ENCODE measurements around the gene ELP6. TPM values are rescaled to one million over a fixed set of nuclear protein-coding genes. Genes with fewer than 3 reads are reported as not detected.
"Not testable (repeated sequence)": the region's sequence is repeated elsewhere in the genome, so short reads cannot be mapped to it uniquely, and the experiment has no call there.

ELP6 gene
- total RNA-seq, 1 experiment from 2014 or later = 26.9 TPM

DNA sequence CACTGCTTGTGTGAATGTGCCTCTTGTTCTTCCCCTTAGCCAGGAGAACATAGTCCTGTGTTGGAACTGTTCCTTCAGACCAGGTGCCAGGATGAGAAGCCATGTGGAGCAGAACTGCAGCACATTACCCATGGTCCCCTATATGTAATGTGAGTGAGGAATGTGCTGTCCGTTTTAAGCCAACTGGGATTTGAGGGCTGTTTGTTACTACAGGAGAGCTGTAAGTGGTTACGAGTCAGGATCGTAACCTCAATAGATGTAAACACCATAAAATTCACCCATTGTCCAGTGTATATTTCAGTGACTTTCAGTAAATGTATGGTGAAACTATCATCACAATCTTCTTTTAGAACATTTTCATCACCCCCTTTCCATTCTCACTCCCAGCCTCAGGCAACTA, 27.7 kb downstream of the ELP6 start:
- no peaks in the 10 kb centered on the region for H3K4me1 ChIP-seq (ENCODE audit: control insufficient read depth, insufficient read depth, low read length)
- no peak overlapping the region for H3K4me3 ChIP-seq (ENCODE audit: low read depth in 2 of 2, low read length in 2 of 2)
- H3K27ac ChIP-seq (ENCODE audit: low read length) = no peak overlapping the region
- ChIA-PET POLR2A (interaction anchor here (0.6 kb wide), 1 partner anchor 23 kb away, joined by 3 read pairs; no protein-coding TSS in a partner anchor), CTCF (no interaction called here)
- H3K36me3 ChIP-seq (ENCODE audit: control insufficient read depth, insufficient read depth, low read length) = no peaks in the 10 kb centered on the region
- no TSS peak for BruUV-seq (replicated peaks)
- peak; percentile 63; the same call in 1 of the 2 replicates for ATAC-seq
- no peaks in the 10 kb centered on the region for H3K27me3 ChIP-seq (ENCODE audit: control insufficient read depth, insufficient read depth, low read length)
- no peak for DNase-seq (ENCODE audit: low read depth, low spot score)
- in situ Hi-C loops (cut with HindIII; ENCODE audit: low pct_unique_long_range_greater_than_20kb, low sequenced_read_pairs) (no loop called here), intact Hi-C loops (cut with micrococcal nuclease; ENCODE audit: unreplicated experiment) (no loop called here)
- no peak for TF ChIP-seq TCF7L2 (IDR thresholded peaks at IDR 0.05; ENCODE audit: low read depth, low read length)
- TF ChIP-seq SIN3A (IDR thresholded peaks at IDR 0.05; ENCODE audit: borderline replicate concordance, insufficient read depth, low read depth, low read length) = no peak
- TF ChIP-seq, protein P1, sequence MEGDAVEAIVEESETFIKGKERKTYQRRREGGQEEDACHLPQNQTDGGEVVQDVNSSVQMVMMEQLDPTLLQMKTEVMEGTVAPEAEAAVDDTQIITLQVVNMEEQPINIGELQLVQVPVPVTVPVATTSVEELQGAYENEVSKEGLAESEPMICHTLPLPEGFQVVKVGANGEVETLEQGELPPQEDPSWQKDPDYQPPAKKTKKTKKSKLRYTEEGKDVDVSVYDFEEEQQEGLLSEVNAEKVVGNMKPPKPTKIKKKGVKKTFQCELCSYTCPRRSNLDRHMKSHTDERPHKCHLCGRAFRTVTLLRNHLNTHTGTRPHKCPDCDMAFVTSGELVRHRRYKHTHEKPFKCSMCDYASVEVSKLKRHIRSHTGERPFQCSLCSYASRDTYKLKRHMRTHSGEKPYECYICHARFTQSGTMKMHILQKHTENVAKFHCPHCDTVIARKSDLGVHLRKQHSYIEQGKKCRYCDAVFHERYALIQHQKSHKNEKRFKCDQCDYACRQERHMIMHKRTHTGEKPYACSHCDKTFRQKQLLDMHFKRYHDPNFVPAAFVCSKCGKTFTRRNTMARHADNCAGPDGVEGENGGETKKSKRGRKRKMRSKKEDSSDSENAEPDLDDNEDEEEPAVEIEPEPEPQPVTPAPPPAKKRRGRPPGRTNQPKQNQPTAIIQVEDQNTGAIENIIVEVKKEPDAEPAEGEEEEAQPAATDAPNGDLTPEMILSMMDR (IDR thresholded peaks at IDR 0.05) = no peak
- TF ChIP-seq, protein P2, sequence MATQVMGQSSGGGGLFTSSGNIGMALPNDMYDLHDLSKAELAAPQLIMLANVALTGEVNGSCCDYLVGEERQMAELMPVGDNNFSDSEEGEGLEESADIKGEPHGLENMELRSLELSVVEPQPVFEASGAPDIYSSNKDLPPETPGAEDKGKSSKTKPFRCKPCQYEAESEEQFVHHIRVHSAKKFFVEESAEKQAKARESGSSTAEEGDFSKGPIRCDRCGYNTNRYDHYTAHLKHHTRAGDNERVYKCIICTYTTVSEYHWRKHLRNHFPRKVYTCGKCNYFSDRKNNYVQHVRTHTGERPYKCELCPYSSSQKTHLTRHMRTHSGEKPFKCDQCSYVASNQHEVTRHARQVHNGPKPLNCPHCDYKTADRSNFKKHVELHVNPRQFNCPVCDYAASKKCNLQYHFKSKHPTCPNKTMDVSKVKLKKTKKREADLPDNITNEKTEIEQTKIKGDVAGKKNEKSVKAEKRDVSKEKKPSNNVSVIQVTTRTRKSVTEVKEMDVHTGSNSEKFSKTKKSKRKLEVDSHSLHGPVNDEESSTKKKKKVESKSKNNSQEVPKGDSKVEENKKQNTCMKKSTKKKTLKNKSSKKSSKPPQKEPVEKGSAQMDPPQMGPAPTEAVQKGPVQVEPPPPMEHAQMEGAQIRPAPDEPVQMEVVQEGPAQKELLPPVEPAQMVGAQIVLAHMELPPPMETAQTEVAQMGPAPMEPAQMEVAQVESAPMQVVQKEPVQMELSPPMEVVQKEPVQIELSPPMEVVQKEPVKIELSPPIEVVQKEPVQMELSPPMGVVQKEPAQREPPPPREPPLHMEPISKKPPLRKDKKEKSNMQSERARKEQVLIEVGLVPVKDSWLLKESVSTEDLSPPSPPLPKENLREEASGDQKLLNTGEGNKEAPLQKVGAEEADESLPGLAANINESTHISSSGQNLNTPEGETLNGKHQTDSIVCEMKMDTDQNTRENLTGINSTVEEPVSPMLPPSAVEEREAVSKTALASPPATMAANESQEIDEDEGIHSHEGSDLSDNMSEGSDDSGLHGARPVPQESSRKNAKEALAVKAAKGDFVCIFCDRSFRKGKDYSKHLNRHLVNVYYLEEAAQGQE (IDR thresholded peaks at IDR 0.05; ENCODE audit: insufficient read depth in 1 of 2, low read depth in 2 of 2, low read length in 1 of 2) = no peak
- TF ChIP-seq POLR2AphosphoS5 (IDR thresholded peaks at IDR 0.05; ENCODE audit: low read depth, low read length) = no peak
- no peaks in the 10 kb centered on the region for H3K9me3 ChIP-seq (ENCODE audit: control insufficient read depth, insufficient read depth, low read depth, low read length)

DNA sequence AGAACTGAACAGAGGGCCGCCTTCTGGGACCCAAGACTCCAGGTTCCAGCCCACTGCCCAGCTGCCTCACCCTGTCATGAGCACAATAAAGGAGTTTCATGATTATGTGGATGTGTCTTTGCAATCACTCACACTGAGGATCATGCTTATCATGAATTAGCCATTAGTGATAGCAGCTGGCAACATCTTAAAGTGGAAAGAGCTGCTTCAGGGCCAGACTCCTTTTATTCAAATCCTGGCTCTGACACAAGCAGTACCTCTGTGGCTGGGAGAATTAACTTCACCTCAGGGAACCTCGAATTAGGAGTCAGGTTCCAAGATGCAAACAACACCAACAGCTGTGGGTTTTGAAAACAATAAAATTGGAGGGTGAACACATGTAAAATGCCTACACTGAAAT, 31.1 kb downstream of the ELP6 start:
- ATAC-seq (no peak), DNase-seq (ENCODE audit: low read depth, low spot score) (no peak)
- Histone ChIP-seq H3K4me1 (ENCODE audit: control insufficient read depth, insufficient read depth, low read length) (no peaks in the 10 kb centered on the region), H3K36me3 (ENCODE audit: control insufficient read depth, insufficient read depth, low read length) (no peaks in the 10 kb centered on the region), H3K9me3 (ENCODE audit: control insufficient read depth, insufficient read depth, low read depth, low read length) (no peaks in the 10 kb centered on the region), H3K27ac (ENCODE audit: low read length) (no peak overlapping the region), H3K4me3 (ENCODE audit: low read depth in 2 of 2, low read length in 2 of 2) (no peak overlapping the region), H3K27me3 (ENCODE audit: control insufficient read depth, insufficient read depth, low read length) (no peaks in the 10 kb centered on the region)
- TF ChIP-seq, protein P1 (IDR thresholded peaks at IDR 0.05) = no peak
- no peak for TF ChIP-seq SIN3A (IDR thresholded peaks at IDR 0.05; ENCODE audit: borderline replicate concordance, insufficient read depth, low read depth, low read length)
- no peak for TF ChIP-seq TCF7L2 (IDR thresholded peaks at IDR 0.05; ENCODE audit: low read depth, low read length)
- no peak for TF ChIP-seq POLR2AphosphoS5 (IDR thresholded peaks at IDR 0.05; ENCODE audit: low read depth, low read length)
- TF ChIP-seq, protein P2 (IDR thresholded peaks at IDR 0.05; ENCODE audit: insufficient read depth in 1 of 2, low read depth in 2 of 2, low read length in 1 of 2) = no peak
- in situ Hi-C loops (cut with HindIII; ENCODE audit: low pct_unique_long_range_greater_than_20kb, low sequenced_read_pairs) = no loop called here
- intact Hi-C loops (cut with micrococcal nuclease; ENCODE audit: unreplicated experiment) = no loop called here
- ChIA-PET CTCF (no interaction called here), POLR2A (no interaction called here)
- no TSS peak for BruUV-seq (replicated peaks)

DNA sequence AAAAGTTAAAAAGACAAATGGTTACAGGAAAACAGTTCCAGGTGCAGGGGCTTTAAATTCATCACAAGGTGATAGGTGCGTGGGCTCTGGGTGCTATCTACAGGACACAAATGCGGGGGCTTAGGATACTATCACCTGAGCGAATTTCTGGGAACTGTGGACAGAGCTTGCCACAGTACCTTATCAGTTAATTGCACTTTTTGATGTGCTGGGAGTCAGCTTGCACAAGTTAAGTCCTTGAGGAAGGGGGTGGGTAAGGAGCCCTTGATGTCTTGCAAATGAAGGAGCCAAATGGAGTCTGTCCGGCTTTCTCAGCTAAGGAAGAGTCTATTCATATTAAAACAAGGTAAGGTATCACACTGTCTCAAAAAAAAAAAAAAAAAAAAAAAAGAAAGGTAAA, 31.7 kb downstream of the ELP6 start:
- POLR2A ChIA-PET; H3K9me3 ChIP-seq (ENCODE audit: control insufficient read depth, insufficient read depth, low read depth, low read length); ATAC-seq; intact Hi-C loops (cut with micrococcal nuclease; ENCODE audit: unreplicated experiment); H3K27ac ChIP-seq (ENCODE audit: low read length); CTCF ChIA-PET; DNase-seq (ENCODE audit: low read depth, low spot score); H3K4me3 ChIP-seq (ENCODE audit: low read depth in 2 of 2, low read length in 2 of 2); H3K4me1 ChIP-seq (ENCODE audit: control insufficient read depth, insufficient read depth, low read length); in situ Hi-C loops (cut with HindIII; ENCODE audit: low pct_unique_long_range_greater_than_20kb, low sequenced_read_pairs); H3K36me3 ChIP-seq (ENCODE audit: control insufficient read depth, insufficient read depth, low read length); BruUV-seq (replicated peaks); H3K27me3 ChIP-seq (ENCODE audit: control insufficient read depth, insufficient read depth, low read length): not testable (repeated sequence)

DNA sequence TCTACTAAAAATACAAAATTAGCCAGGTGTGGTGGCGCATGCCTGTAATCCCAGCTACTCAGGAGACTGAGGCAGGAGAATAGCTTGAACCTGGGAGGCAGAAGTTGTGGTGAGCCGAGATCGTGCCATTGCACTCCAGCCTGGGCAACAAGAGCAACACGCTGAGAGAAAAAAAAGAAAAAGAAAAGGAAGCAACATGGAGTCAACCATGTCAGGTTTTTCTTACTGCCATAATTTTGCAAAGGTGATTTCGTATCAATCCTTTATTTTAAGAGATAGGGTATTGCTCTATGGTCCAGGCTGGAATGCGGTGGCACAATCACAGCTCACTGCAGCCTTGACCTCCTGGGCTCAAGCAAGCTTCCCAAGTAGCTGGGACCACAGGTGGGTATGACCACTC, 33.2 kb downstream of the ELP6 start:
- H3K4me3 ChIP-seq (ENCODE audit: low read depth in 2 of 2, low read length in 2 of 2); intact Hi-C loops (cut with micrococcal nuclease; ENCODE audit: unreplicated experiment); ATAC-seq; H3K9me3 ChIP-seq (ENCODE audit: control insufficient read depth, insufficient read depth, low read depth, low read length); CTCF ChIA-PET; DNase-seq (ENCODE audit: low read depth, low spot score); H3K4me1 ChIP-seq (ENCODE audit: control insufficient read depth, insufficient read depth, low read length); BruUV-seq (replicated peaks); H3K27me3 ChIP-seq (ENCODE audit: control insufficient read depth, insufficient read depth, low read length); H3K27ac ChIP-seq (ENCODE audit: low read length); H3K36me3 ChIP-seq (ENCODE audit: control insufficient read depth, insufficient read depth, low read length); POLR2A ChIA-PET; in situ Hi-C loops (cut with HindIII; ENCODE audit: low pct_unique_long_range_greater_than_20kb, low sequenced_read_pairs): not testable (repeated sequence)
